ENCODE measurements around the gene TNFRSF12A.
"Not testable (repeated sequence)": the region's sequence is repeated elsewhere in the genome, so short reads cannot be mapped to it uniquely, and the experiment has no call there.

The TNFRSF12A gene

GRCh38 chr16:3065069-3065741, 45.0 kb downstream of the TNFRSF12A start, which contains the start of gene IL32:
TSS of gene IL32 (plus strand) at chr16:3065640. CDS start at chr16:3065812, 172 bp downstream.
- Histone ChIP-seq H3K27me3 (replicated peaks) (no peaks in the 10 kb centered on the region), H3K27ac (peak within 1 kb of the TSS; percentile 72), H3K36me3 (replicated peaks) (no peaks in the 10 kb centered on the region), H3K4me3 (ENCODE audit: low read depth, low read length) (no peak within 1 kb of the TSS)
- no peak for TF ChIP-seq CTCF (IDR thresholded peaks at IDR 0.05; ENCODE audit: low read depth, low read length, missing control alignments)
- DNase-seq: peak; percentile 85
- in situ Hi-C loops (cut with HindIII; ENCODE audit: low pct_ligation_motif_present, low sequenced_read_pairs): no loop called here

- TF ChIP-seq CTCF (IDR thresholded peaks at IDR 0.05; ENCODE audit: low read depth, low read length, missing control alignments): no peak
- no peak overlapping the region for H3K4me3 ChIP-seq (ENCODE audit: low read depth, low read length)
- H3K27ac ChIP-seq: peak overlapping the region; percentile 72
- no peaks in the 10 kb centered on the region for H3K36me3 ChIP-seq (replicated peaks)
- DNase-seq: no peak
- in situ Hi-C loops (cut with HindIII; ENCODE audit: low pct_ligation_motif_present, low sequenced_read_pairs): no loop called here
- H3K27me3 ChIP-seq (replicated peaks): no peaks in the 10 kb centered on the region
Observed at GRCh38 chr16:3065742-3066439, 45.7 kb downstream of the TNFRSF12A start.

- TF ChIP-seq CTCF (IDR thresholded peaks at IDR 0.05; ENCODE audit: low read depth, low read length, missing control alignments): no peak
- no peak overlapping the region for H3K4me3 ChIP-seq (ENCODE audit: low read depth, low read length)
- no peak overlapping the region for H3K27ac ChIP-seq
- in situ Hi-C loops (cut with HindIII; ENCODE audit: low pct_ligation_motif_present, low sequenced_read_pairs): no loop called here
- no peaks in the 10 kb centered on the region for H3K27me3 ChIP-seq (replicated peaks)
- no peak for DNase-seq
- H3K36me3 ChIP-seq (replicated peaks): no peaks in the 10 kb centered on the region
Observed at GRCh38 chr16:3066440-3066748, 46.2 kb downstream of the TNFRSF12A start.

GRCh38 chr16:3068487-3068886, 48.3 kb downstream of the TNFRSF12A start:
- no peaks in the 10 kb centered on the region for H3K27me3 ChIP-seq (replicated peaks)
- H3K36me3 ChIP-seq (replicated peaks): no peaks in the 10 kb centered on the region
- no peak overlapping the region for H3K27ac ChIP-seq
- TF ChIP-seq CTCF (IDR thresholded peaks at IDR 0.05; ENCODE audit: low read depth, low read length, missing control alignments): no peak
- in situ Hi-C loops (cut with HindIII; ENCODE audit: low pct_ligation_motif_present, low sequenced_read_pairs): no loop called here
- no peak overlapping the region for H3K4me3 ChIP-seq (ENCODE audit: low read depth, low read length)
- no peak for DNase-seq

- not testable (repeated sequence) for H3K27ac ChIP-seq
Observed at GRCh38 chr16:3069146-3069545, 49.0 kb downstream of the TNFRSF12A start.

GRCh38 chr16:3070608-3071111, 50.5 kb downstream of the TNFRSF12A start:
- TF ChIP-seq CTCF (IDR thresholded peaks at IDR 0.05; ENCODE audit: low read depth, low read length, missing control alignments): no peak
- no peaks in the 10 kb centered on the region for H3K36me3 ChIP-seq (replicated peaks)
- no peak overlapping the region for H3K4me3 ChIP-seq (ENCODE audit: low read depth, low read length)
- in situ Hi-C loops (cut with HindIII; ENCODE audit: low pct_ligation_motif_present, low sequenced_read_pairs): no loop called here
- no peak for DNase-seq
- H3K27me3 ChIP-seq (replicated peaks): no peaks in the 10 kb centered on the region
- H3K27ac ChIP-seq: no peak overlapping the region

More at GRCh38 chr16:3069146-3069545, 49.0 kb downstream of the TNFRSF12A start:
- DNase-seq; in situ Hi-C loops (cut with HindIII; ENCODE audit: low pct_ligation_motif_present, low sequenced_read_pairs); H3K36me3 ChIP-seq (replicated peaks); H3K4me3 ChIP-seq (ENCODE audit: low read depth, low read length); H3K27me3 ChIP-seq (replicated peaks): not testable (repeated sequence)
